GM21576 (cell line): ENCODE data around the gene PIEZO2.
"Not testable (repeated sequence)": the region's sequence is repeated elsewhere in the genome, so short reads cannot be mapped to it uniquely, and the experiment has no call there.

ENCODE experiments used
- ATAC-seq: cut with Tn5 transposase; IDR thresholded peaks from one replicate; pipeline ENCODE4 v1.9.1; 2021; ENCODE audit warnings: mild to moderate bottlenecking, moderate library complexity; ENCODE audit not compliant: unreplicated experiment

The PIEZO2 gene

GRCh38 chr18:11150271-11150615, 874 bp upstream of the PIEZO2 start:
- no peak for ATAC-seq

DNA sequence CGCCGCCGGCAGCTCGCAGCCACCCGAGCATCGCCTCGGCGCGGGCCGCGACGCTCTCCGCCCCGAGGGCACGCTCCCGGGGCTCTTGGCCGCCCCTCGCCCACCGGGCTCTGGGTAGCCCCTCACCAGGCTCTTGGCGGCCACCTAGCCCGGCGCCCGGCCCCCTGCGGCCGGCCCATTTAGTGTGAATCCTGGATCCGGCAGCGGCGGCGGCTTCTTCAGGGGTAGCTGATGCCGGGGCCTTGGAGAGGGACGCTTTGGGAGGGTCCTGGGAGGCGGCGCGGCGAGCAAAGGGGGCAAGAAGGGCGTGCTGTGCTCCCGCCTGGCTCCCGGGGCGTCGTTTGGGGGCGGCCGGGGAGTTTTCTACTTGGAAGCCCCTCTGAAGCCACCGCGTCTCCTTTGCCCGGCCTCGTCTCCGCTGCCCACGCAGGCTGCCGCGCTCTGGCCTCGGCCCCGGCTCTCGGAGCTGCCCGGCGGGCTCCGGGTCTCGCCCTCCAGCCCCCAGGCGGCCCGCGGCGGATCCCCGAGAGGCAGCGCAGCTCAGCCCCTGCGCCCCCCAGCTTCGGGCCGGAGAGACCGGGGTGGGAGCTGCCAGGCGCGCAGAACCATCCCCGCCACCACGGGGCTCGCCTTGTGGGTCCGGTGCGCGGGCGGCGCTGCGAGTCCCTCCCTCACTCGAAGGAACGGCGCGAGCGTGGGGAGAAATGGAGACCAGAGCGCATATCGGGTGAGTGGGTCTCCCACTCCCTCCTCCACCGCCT, 509 bp downstream of the PIEZO2 start:
- no peak for ATAC-seq

DNA sequence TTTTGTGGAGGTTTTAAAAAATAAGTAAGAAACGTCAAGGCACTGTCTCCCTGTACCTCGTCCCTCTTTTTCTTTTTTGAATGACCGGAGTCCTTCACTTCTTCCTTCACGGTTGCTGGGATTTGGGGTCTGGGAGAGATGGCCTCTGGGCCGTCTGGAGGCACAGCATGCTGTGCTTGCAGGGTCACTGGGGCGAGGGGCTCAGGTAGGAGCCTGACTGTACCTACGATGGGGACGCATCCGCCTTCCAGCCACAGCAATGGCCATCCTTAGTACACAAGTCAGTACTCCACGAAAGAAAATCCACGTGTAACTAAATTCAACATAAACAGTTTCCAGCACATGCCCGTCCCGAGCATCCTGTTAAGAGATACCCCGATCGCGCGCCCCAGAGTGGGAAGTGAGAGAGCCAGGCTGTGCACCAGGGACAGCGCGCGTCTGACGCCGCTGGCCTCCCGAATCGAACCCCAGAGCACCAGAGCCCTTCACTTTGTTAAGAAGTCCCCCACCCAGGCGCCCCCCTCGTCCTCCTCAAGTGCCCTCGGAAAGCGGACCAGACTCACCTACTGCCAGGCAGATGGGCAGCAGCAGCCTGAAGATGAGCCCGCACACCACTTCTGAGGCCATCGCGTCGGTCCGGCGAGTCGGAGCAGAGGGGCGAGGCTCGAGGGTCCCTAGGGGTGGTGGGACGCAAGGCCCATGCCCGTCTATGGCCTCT, 1.2 kb downstream of the PIEZO2 start:
- no peak for ATAC-seq

DNA sequence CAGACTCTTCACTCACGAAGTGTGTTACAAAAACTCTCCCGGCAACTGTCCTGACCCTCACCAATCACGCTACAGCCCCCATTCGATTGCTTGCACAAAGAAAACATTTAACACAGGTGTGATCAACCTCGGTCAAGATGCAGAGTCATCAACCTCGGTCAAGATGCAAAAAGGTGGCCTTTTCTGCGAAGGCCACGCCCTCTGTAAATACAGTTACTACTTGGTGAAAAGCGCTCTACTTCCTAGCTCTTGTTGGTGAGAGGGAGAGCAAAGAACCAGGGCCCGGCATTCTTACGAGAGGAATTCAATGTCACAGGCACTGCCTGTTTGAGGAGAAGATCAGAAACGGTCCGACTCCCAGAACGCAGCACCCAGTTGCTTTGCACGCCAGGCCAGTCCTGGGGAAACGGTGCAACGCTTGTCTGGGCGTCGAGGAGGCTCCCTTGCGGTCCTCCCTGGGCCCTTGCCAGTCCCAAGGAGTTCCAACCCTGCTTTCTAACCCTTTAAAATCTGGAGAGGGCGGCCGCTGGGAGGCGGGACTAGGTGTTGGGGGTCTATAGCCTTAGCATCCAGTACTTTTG, 1.9 kb downstream of the PIEZO2 start:
- ATAC-seq = no peak

GRCh38 chr18:11146947-11147345, 2.4 kb downstream of the PIEZO2 start:
- ATAC-seq = no peak

DNA sequence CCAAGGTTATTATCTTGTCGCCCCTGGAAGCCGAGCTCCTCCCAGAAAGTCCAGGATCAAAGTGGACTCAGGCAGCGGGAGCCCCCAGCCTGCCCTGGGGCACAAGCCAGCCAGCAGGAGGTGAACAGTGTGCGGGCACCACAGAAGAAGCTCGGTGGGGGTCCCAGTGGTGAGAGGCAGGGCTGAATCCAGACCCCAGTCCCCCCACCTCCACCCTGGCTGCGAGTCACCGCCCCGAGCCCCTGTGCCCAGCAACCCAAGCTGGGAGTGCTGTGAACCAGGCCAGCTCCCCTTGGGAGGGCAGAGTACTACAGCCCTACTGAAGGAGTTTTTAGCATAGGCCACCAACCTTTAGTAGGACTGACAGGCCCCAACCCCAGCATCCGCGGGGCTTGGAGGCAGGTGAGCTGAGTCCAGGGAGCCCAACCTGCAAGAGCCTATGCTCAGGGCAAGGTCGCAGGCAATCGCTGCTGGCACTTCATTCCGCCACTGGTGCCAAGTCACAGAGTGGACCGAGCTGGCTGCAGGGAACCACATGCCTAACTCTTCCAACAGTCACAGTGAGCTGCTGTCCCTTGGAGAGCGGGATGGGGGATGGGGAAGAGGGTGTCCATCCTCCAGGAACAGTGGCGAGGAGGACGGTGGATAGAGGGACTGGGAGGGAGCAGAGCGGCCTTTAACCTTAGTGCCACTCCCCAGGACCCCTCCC, 3.0 kb downstream of the PIEZO2 start:
- ATAC-seq = no peak

DNA sequence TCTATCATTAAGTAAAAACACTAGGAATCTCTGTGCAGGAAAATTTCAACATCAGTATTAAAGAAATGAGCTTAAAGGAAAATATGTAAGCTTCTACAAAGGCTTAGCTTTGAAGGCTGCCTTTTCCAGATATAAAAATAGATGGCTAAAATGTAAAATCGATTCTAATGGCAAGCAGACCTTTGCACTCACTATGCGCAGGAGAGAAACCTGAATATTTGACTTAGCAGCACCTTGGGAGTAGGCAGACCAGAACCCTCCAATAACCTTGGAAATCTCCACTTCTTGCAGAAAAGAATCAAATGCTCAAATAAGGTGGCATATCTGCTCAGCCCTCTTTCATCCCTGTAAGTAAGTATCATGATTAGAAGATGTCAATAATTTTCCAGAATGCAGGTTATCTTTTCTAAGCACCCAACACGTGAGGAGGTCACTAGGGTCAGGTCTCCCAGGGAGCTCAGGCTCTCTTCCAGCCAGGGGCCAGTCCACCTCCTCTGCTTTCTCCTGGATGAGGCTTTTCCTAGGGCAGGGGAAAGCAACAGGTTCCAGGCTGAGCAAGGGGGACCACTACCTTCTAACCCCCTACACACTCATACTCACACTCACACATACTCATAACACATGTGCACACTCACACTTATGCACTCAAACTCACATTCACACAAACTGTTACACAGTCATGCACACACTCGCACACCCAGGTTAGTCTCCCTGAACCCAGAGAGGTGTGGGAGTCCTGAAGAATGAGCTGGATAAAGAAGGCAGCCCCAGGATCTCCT, 3.8 kb downstream of the PIEZO2 start:
- no peak for ATAC-seq

GRCh38 chr18:11137400-11137799, 12.0 kb downstream of the PIEZO2 start:
- ATAC-seq = no peak

DNA sequence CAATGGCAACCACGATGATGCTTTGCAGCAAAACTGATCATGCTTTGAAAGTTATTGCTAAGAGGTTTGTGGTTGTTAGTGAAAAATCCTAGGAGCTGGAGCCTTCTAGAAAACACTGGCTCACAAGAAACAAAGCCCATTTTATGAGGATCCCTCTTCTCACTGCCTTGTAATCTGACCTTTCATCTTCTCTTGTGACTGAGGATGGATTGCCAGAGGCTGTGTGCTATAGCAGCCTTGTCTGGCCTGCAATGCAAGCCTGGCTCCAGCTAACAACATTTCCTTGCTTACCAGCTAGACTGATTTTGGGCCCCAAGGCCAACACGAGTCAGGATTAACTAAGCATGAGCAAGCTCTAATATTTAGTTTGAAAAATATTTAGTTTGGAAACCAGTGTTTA, 13.1 kb downstream of the PIEZO2 start:
- no peak for ATAC-seq

- ATAC-seq = no peak
These were observed 14.4 kb downstream of the PIEZO2 start for GRCh38 chr18:11134940-11135339.

- not testable (repeated sequence) for ATAC-seq
These were observed 20.3 kb downstream of the PIEZO2 start for GRCh38 chr18:11129059-11129458.

GRCh38 chr18:11125492-11126315, 23.7 kb downstream of the PIEZO2 start:
- ATAC-seq = no peak

DNA sequence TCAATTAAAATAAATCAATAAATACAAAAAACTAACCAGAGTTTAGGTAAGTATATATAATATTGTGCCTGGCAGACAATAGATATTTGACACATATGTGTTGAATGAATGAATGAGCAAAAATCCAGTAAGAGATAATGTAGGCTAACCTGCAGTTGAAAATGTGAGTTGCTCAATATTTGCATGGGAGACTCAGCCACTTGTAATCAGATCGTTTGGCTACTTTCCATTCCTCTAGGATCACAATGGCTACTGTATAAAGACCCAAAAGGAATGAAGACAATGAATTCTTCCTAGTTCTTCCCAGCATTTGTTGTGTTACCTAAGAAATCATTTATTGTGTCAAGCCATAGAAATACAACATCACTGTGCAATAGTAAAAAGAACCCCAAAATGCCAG, 25.3 kb downstream of the PIEZO2 start:
- ATAC-seq = no peak

- ATAC-seq = no peak
These were observed 27.9 kb downstream of the PIEZO2 start for GRCh38 chr18:11121443-11121849.

- ATAC-seq = no peak
These were observed 29.3 kb downstream of the PIEZO2 start for GRCh38 chr18:11119959-11120587.

GRCh38 chr18:11119550-11119949, 29.8 kb downstream of the PIEZO2 start:
- ATAC-seq = no peak

GRCh38 chr18:11118051-11118766, 31.2 kb downstream of the PIEZO2 start:
- no peak for ATAC-seq

GRCh38 chr18:11115276-11115675, 34.1 kb downstream of the PIEZO2 start:
- ATAC-seq = no peak

GRCh38 chr18:11114653-11115052, 34.7 kb downstream of the PIEZO2 start:
- no peak for ATAC-seq
